NCI-H2029 treated with DMSO at 0.1 percent for 48 hours (cell line): Measurements from ENCODE around the gene BAZ1B.
"Not testable (repeated sequence)": the region's sequence is repeated elsewhere in the genome, so short reads cannot be mapped to it uniquely, and the experiment has no call there.

Source experiments
- DNase-seq: peaks from one replicate; lab custom pipeline; 2025; lab: John Stamatoyannopoulos, UW

Gene BAZ1B

GRCh38 chr7:73522105-73522872 is at the start of gene BAZ1B:
BAZ1B (minus strand) TSS chr7:73522293; CDS start chr7:73521933, 360 bp downstream.
- peak; percentile 92 for DNase-seq

- no peak for DNase-seq
These were observed 48.9 kb upstream of the BAZ1B start for GRCh38 chr7:73570977-73571376.

- no peak for DNase-seq
These were observed 48.4 kb upstream of the BAZ1B start for GRCh38 chr7:73570521-73570920.

- DNase-seq: no peak
These were observed 47.0 kb upstream of the BAZ1B start for GRCh38 chr7:73569042-73569608.

GRCh38 chr7:73567846-73568685 is 46.0 kb upstream of the BAZ1B start:
- no peak for DNase-seq

- DNase-seq: no peak
These were observed 45.0 kb upstream of the BAZ1B start for GRCh38 chr7:73567140-73567539.

GRCh38 chr7:73566431-73566830 is 44.3 kb upstream of the BAZ1B start:
- DNase-seq: not testable (repeated sequence)

GRCh38 chr7:73565675-73566340 is 43.7 kb upstream of the BAZ1B start:
- no peak for DNase-seq

GRCh38 chr7:73560109-73560835 is 38.2 kb upstream of the BAZ1B start:
- DNase-seq: no peak

GRCh38 chr7:73557397-73558257 is 35.5 kb upstream of the BAZ1B start, which contains the start of gene BCL7B:
BCL7B (minus strand) TSS chr7:73557690; CDS start chr7:73557578, 112 bp downstream.
- peak; percentile 24 for DNase-seq

- peak; percentile 60 for DNase-seq
These were observed 35.0 kb upstream of the BAZ1B start for GRCh38 chr7:73557108-73557396.

GRCh38 chr7:73556208-73557107 is 34.4 kb upstream of the BAZ1B start:
- DNase-seq: no peak

GRCh38 chr7:73555411-73555982 is 33.4 kb upstream of the BAZ1B start:
- DNase-seq: no peak

- DNase-seq: not testable (repeated sequence)
These were observed 28.0 kb upstream of the BAZ1B start for GRCh38 chr7:73550093-73550492.

- DNase-seq: no peak
These were observed 27.1 kb upstream of the BAZ1B start for GRCh38 chr7:73549176-73549575.

GRCh38 chr7:73547841-73548240 is 25.7 kb upstream of the BAZ1B start:
- DNase-seq: no peak

- DNase-seq: no peak
These were observed 22.6 kb upstream of the BAZ1B start for GRCh38 chr7:73544678-73545077.

GRCh38 chr7:73541722-73542121 is 19.6 kb upstream of the BAZ1B start:
- DNase-seq: no peak

GRCh38 chr7:73539709-73540108 is 17.6 kb upstream of the BAZ1B start:
- DNase-seq: no peak
